A549 (cell line): ENCODE measurements around the gene MAP4K2. TPM values are rescaled to one million over a fixed set of nuclear protein-coding genes. Genes with fewer than 3 reads are reported as not detected.

Experiments used
- ATAC-seq, 2 experiments: fragments of 200-7000 bp in 1 of 2; fragments of >200 bp in 1 of 2; cut with Nextera tagmentation in 1 of 2; cut with Tn5 transposase in 1 of 2; 3 replicates each; pipeline versions ENCODE4 v1.8.0 to v1.9.1; 2018 to 2020; ENCODE audit warnings: mild to moderate bottlenecking in 1 of 2, moderate library complexity in 1 of 2
- CTCF ChIA-PET: fragments of 300-600 bp; sonication (Branson Sonifier 250); formaldehyde crosslinking; extraction: SDS; loops from one replicate; lab custom pipeline; 2021; ENCODE audit warnings: antibody characterized with exemption, inconsistent platforms; lab: Yijun Ruan, JAX
- POLR2A ChIA-PET: fragments of 350-600 bp; formaldehyde crosslinking; extraction: SDS; loops from one replicate; lab custom pipeline; 2021; ENCODE audit warnings: antibody characterized with exemption, inconsistent platforms; lab: Yijun Ruan, JAX
- DNase-seq, 2 experiments: peaks; one replicate each; pipeline versions ENCODE4 v3.0.0 to v3.0.0-alpha.2; 2011 to 2016; ENCODE audit warnings: low read depth in 1 of 2, low spot score in 1 of 2
- FAIRE-seq: peaks from 2 replicates; lab custom pipeline; 2011; peaks lifted over from hg19 to GRCh38; lab: Jason Lieb, UNC
- H3K27ac ChIP-seq, 2 experiments: fragments of >200 bp; sonication (Bioruptor Twin); formaldehyde crosslinking; 3 replicates each; pipeline ENCODE4 v1.5.1; 2016 to 2017
- H3K4me1 ChIP-seq: fragments of >200 bp; sonication (Bioruptor Twin); formaldehyde crosslinking; 3 replicates; pipeline ENCODE4 v1.6.1; 2016
- H3K4me2 ChIP-seq: fragments of >200 bp; sonication (Bioruptor Twin); formaldehyde crosslinking; 3 replicates; pipeline ENCODE4 v1.6.1; 2016
- H3K4me3 ChIP-seq: fragments of >200 bp; sonication (Bioruptor Twin); formaldehyde crosslinking; 3 replicates; pipeline ENCODE4 v1.5.1; 2016
- H3K9me3 ChIP-seq: fragments of >200 bp; sonication (Bioruptor Twin); formaldehyde crosslinking; 3 replicates; pipeline ENCODE4 v1.6.1; 2016
- ATOH8 ChIP-seq: fragments of 250-450 bp; sonication (Bioruptor Pico); IDR thresholded peaks from 2 replicates; pipeline ENCODE4 v1.5.0; 2020; ENCODE audit warnings: low read depth, mild to moderate bottlenecking, moderate library complexity
- CEBPB ChIP-seq, 2 experiments: fragments of >200 bp in 1 of 2; sonication (Bioruptor Twin) in 1 of 2; formaldehyde crosslinking in 1 of 2; IDR thresholded peaks; 2 replicates each; pipeline ENCODE4 v1.6.1; 2012 to 2016
- CHD4 ChIP-seq: fragments of 200-600 bp; sonication (generic); IDR thresholded peaks from 2 replicates; pipeline ENCODE4 v1.6.1; 2016; ENCODE audit warnings: antibody characterized with exemption, mild to moderate bottlenecking, borderline replicate concordance
- EHF ChIP-seq: fragments of 250-450 bp; sonication (Bioruptor Pico); IDR thresholded peaks from 2 replicates; pipeline ENCODE4 v1.5.0; 2020; ENCODE audit warnings: mild to moderate bottlenecking
- EHMT2 ChIP-seq: fragments of 200-600 bp; sonication (generic); IDR thresholded peaks from 2 replicates; pipeline ENCODE4 v1.6.1; 2016; ENCODE audit warnings: antibody characterized with exemption, low read depth, mild to moderate bottlenecking, moderate library complexity
- EP300 ChIP-seq, 2 experiments: fragments of >200 bp; sonication (Bioruptor Twin); formaldehyde crosslinking; IDR thresholded peaks; 2 replicates in 1 of 2; 3 replicates in 1 of 2; pipeline ENCODE4 v1.6.1; 2016 to 2017
- ESRRA ChIP-seq: fragments of 150-350 bp; IDR thresholded peaks from 2 replicates; pipeline ENCODE4 v1.6.1; 2014; ENCODE audit warnings: mild to moderate bottlenecking, low read length, borderline replicate concordance
- FOXS1 ChIP-seq: fragments of 250-450 bp; sonication (Bioruptor Pico); IDR thresholded peaks from 2 replicates; pipeline ENCODE4 v1.5.0; 2020; ENCODE audit warnings: mild to moderate bottlenecking, moderate library complexity
- HOXA7 ChIP-seq: fragments of 250-450 bp; sonication (Bioruptor Pico); IDR thresholded peaks from 2 replicates; pipeline ENCODE4 v1.5.0; 2020; ENCODE audit warnings: mild to moderate bottlenecking, moderate library complexity
- NR3C1 ChIP-seq: fragments of >200 bp; sonication (Bioruptor Twin); formaldehyde crosslinking; IDR thresholded peaks from 3 replicates; pipeline ENCODE4 v1.6.1; 2017
- PBX3 ChIP-seq: IDR thresholded peaks from 2 replicates; pipeline ENCODE4 v1.6.1; 2012
- POLR2A ChIP-seq: IDR thresholded peaks from 2 replicates; pipeline ENCODE4 v1.6.1; 2012; ENCODE audit warnings: mild to moderate bottlenecking, low read length
- RAD21 ChIP-seq, 2 experiments: fragments of >200 bp in 1 of 2; sonication (Bioruptor Twin) in 1 of 2; formaldehyde crosslinking in 1 of 2; IDR thresholded peaks in 1 of 2; conservative IDR thresholded peaks in 1 of 2; 2 replicates in 1 of 2; 3 replicates in 1 of 2; pipeline ENCODE4 v1.6.1; 2012 to 2018; ENCODE audit warnings: inconsistent platforms in 1 of 2
- RARB ChIP-seq: fragments of 250-450 bp; sonication (Bioruptor Pico); IDR thresholded peaks from 2 replicates; pipeline ENCODE4 v1.8.0; 2021; ENCODE audit warnings: mild to moderate bottlenecking, moderate library complexity
- RCOR1 ChIP-seq: fragments of 150-350 bp; IDR thresholded peaks from 2 replicates; pipeline ENCODE4 v1.6.1; 2014; ENCODE audit warnings: antibody characterized with exemption, low read length, low read depth
- RFX5 ChIP-seq: fragments of 450-650 bp; IDR thresholded peaks from 2 replicates; pipeline ENCODE4 v1.7.1; 2014; ENCODE audit warnings: antibody characterized with exemption, mild to moderate bottlenecking, moderate library complexity
- SMC3 ChIP-seq: fragments of >200 bp; sonication (Bioruptor Twin); formaldehyde crosslinking; IDR thresholded peaks from 3 replicates; pipeline ENCODE4 v1.6.1; 2018; ENCODE audit warnings: inconsistent platforms
- SREBF2 ChIP-seq: fragments of 450-650 bp; IDR thresholded peaks from 2 replicates; pipeline ENCODE4 v1.6.1; 2014; ENCODE audit warnings: mild to moderate bottlenecking, moderate library complexity
- TFCP2L1 ChIP-seq: fragments of 250-450 bp; sonication (Bioruptor Pico); IDR thresholded peaks from 2 replicates; pipeline ENCODE4 v1.5.0; 2021; ENCODE audit warnings: mild to moderate bottlenecking
- ZFP36 ChIP-seq: fragments of 450-650 bp; IDR thresholded peaks from 2 replicates; pipeline ENCODE4 v1.6.1; 2014; ENCODE audit warnings: borderline replicate concordance; ENCODE audit not compliant: partially characterized antibody
- ZNF302 ChIP-seq: fragments of 250-450 bp; sonication (Bioruptor Pico); IDR thresholded peaks from 2 replicates; pipeline ENCODE4 v1.9.0; 2021; ENCODE audit warnings: inconsistent platforms, mild to moderate bottlenecking, moderate library complexity
- WGBS: methylation state at CpG from one replicate; pipeline ENCODE4 v1.1.6; 2017; ENCODE audit errors: missing lambda C conversion rate; 5-methylcytosine and 5-hydroxymethylcytosine counted together
- polyA plus RNA-seq, 4 experiments: library from polyadenylated mRNA; depleted of rRNA in 3 of 4; stranded (reverse); fragments of >200 nt; fragmentation: RNase III in 1 of 4; extraction: RNeasy Plus Mini Kit Qiagen cat#74134 plus additional on column Dnase treatment in 1 of 4; gene quantifications; 2 replicates in 3 of 4; 3 replicates in 1 of 4; pipeline ENCODE4 v1.2.3, GENCODE V29; 2011 to 2017
- TF ChIP-seq, protein P1 (sequence below): fragments of 250-450 bp; sonication (Bioruptor Pico); IDR thresholded peaks from 2 replicates; pipeline ENCODE4 v1.5.0; 2021; ENCODE audit warnings: mild to moderate bottlenecking, moderate library complexity, borderline replicate concordance

MAP4K2 gene
- polyA plus RNA-seq, 2 of the 4 experiments (the other 2 are of a cell fraction): 9.4 to 9.9 TPM

DNA sequence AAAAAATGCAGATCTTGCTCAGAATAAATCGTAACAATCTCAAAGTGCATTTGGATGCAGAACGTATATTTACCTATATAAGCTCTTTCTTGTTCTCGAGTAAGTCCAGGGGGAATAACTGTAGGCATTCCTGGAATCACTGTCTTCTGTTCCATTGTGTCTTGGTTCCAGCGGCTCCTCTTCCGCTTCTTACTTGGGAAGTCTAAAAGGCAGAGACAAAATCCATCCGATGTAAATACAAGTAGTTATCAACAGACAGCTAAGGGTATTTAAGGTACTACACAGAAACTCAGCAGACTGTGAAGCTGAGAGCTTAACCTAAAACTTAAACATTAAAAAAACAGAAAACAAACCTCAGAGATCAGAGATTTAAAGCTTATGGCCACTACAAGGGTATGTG, 26.6 kb downstream of the MAP4K2 start (continued):
- TF ChIP-seq PBX3: no peak

GRCh38 chr11:64774144-64774543, 28.9 kb downstream of the MAP4K2 start:
- no peak overlapping the region for H3K4me2 ChIP-seq
- POLR2A ChIA-PET: no interaction called here
- no peak overlapping the region for H3K27ac ChIP-seq
- CTCF ChIA-PET: interaction anchor here (1.0 to 5.7 kb wide), 5 partner anchors 9 to 74 kb away, joined by 3 to 73 read pairs (median 10); partner anchors contain the start of gene RASGRP2
- 96% methylated on average over 5 of the region's 5 CpGs for WGBS
- no peak for ATAC-seq
- no peak for DNase-seq
- TF ChIP-seq CEBPB (IDR thresholded peaks at IDR 0.05) (no peak), EHF (CRISPR knock-in tag) (0 out of 2 replicates have a peak, but pooled peaks have one; percentile 34)
- H3K4me1 ChIP-seq: peaks cover 37% of the 10 kb centered on the region
- H3K9me3 ChIP-seq: no peaks in the 10 kb centered on the region
- H3K4me3 ChIP-seq: no peak overlapping the region
- no peak for FAIRE-seq

- H3K4me3 ChIP-seq: no peak overlapping the region
- FAIRE-seq: no peak
- ChIA-PET POLR2A (no interaction called here), CTCF (interaction anchor here (0.7 to 1.5 kb wide), 4 partner anchors 9 to 346 kb away, joined by 3 to 9 read pairs (median 3); no protein-coding TSS in a partner anchor)
- no peak overlapping the region for H3K27ac ChIP-seq
- H3K4me2 ChIP-seq: no peak overlapping the region
- H3K4me1 ChIP-seq: peaks cover 37% of the 10 kb centered on the region
- ATAC-seq: no peak
- no peak for TF ChIP-seq RARB (CRISPR knock-in tag)
- no peak for TF ChIP-seq ZFP36
- TF ChIP-seq EHMT2: no peak
- no peak for TF ChIP-seq RFX5
- TF ChIP-seq, all 56 proteins: peak for 0
- H3K9me3 ChIP-seq: no peaks in the 10 kb centered on the region
- no peak for DNase-seq
- 88% methylated on average over 3 of the region's 3 CpGs for WGBS
Measured at GRCh38 chr11:64772303-64773018, 30.6 kb downstream of the MAP4K2 start.

- no peak overlapping the region for H3K4me3 ChIP-seq
- WGBS: 95% methylated on average over 2 of the region's 2 CpGs
- ATAC-seq (no peak), FAIRE-seq (no peak), DNase-seq (no peak)
- no peak for TF ChIP-seq ZNF302 (CRISPR knock-in tag)
- TF ChIP-seq ESRRA: no peak
- no peak for TF ChIP-seq EP300 (IDR thresholded peaks at IDR 0.05)
- TF ChIP-seq RARB (CRISPR knock-in tag): no peak
- TF ChIP-seq RCOR1: no peak
- TF ChIP-seq TFCP2L1 (CRISPR knock-in tag): no peak
- TF ChIP-seq ATOH8: no peak
- TF ChIP-seq HOXA7 (CRISPR knock-in tag): no peak
- no peak overlapping the region for H3K27ac ChIP-seq
- H3K4me2 ChIP-seq: no peak overlapping the region
- CTCF ChIA-PET: interaction anchor here (0.7 to 2.5 kb wide), 6 partner anchors 8 to 346 kb away, joined by 3 to 11 read pairs (median 3); partner anchors contain the start of gene RASGRP2
- H3K9me3 ChIP-seq: no peaks in the 10 kb centered on the region
- peaks cover 37% of the 10 kb centered on the region for H3K4me1 ChIP-seq
- POLR2A ChIA-PET: no interaction called here
Measured at GRCh38 chr11:64771861-64772260, 31.2 kb downstream of the MAP4K2 start.

DNA sequence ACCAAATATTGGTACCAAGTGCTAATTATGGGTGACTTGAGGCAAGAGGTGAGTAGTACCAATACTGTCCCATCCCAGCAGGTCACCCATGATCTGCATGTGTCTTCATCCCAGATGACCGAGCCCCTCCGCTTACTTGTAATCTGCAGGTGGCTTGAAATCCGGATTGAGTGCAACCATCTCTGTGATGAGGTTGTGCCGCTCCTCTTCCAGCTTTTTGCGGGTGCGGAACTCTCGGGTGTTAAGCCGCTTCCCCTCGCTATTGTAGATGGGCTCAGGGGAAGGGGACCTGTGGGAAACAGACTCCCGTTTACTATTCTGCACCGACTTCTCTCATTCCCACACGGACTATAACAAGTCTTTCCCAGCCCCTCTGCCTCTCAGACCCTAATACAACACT, 32.9 kb downstream of the MAP4K2 start:
- no peak overlapping the region for H3K4me2 ChIP-seq
- WGBS: 89% methylated on average over 12 of the region's 12 CpGs
- no peak overlapping the region for H3K4me3 ChIP-seq
- ATAC-seq (no peak), FAIRE-seq (no peak), DNase-seq (no peak)
- TF ChIP-seq ZNF302 (CRISPR knock-in tag) (no peak), RCOR1 (no peak), CHD4 (no peak), EHMT2 (no peak), FOXS1 (CRISPR knock-in tag) (no peak), RAD21 (conservative IDR thresholded peaks at IDR 0.05 in 1 of 2, IDR thresholded peaks at IDR 0.05 in 1 of 2) (no peak), SREBF2 (no peak), POLR2A (no peak), TFCP2L1 (CRISPR knock-in tag) (no peak), PBX3 (no peak), NR3C1 (no peak), SMC3 (no peak)
- TF ChIP-seq, protein P1, sequence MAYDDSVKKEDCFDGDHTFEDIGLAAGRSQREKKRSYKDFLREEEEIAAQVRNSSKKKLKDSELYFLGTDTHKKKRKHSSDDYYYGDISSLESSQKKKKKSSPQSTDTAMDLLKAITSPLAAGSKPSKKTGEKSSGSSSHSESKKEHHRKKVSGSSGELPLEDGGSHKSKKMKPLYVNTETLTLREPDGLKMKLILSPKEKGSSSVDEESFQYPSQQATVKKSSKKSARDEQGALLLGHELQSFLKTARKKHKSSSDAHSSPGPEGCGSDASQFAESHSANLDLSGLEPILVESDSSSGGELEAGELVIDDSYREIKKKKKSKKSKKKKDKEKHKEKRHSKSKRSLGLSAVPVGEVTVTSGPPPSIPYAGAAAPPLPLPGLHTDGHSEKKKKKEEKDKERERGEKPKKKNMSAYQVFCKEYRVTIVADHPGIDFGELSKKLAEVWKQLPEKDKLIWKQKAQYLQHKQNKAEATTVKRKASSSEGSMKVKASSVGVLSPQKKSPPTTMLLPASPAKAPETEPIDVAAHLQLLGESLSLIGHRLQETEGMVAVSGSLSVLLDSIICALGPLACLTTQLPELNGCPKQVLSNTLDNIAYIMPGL (CRISPR knock-in tag): no peak
- H3K4me1 ChIP-seq: peaks cover 19% of the 10 kb centered on the region; the same call in 2 of the 3 replicates
- POLR2A ChIA-PET: interaction anchor here (0.6 kb wide), 1 partner anchor 8 kb away, joined by 3 read pairs; the partner anchor contains the start of gene SF1
- H3K27ac ChIP-seq: no peak overlapping the region
- no peaks in the 10 kb centered on the region for H3K9me3 ChIP-seq
- CTCF ChIA-PET: interaction anchor here (0.9 to 2.5 kb wide), 6 partner anchors 8 to 37 kb away, joined by 3 to 11 read pairs (median 4); partner anchors contain the start of gene RASGRP2
